ENCODE data around the gene ARHGAP15. TPM values are rescaled to one million over a fixed set of nuclear protein-coding genes. Genes with fewer than 3 reads are reported as not detected.

Gene ARHGAP15
- total and polyA plus RNA-seq, 5 donors from 2014 or later: 242 to 285 (median 260) TPM

- DNase-seq (no peak), ATAC-seq (ENCODE audit: low read depth in 2 of 2) (no peak)
- Histone ChIP-seq H3K4me3 (ENCODE audit: low read depth, low read length) (no peak overlapping the region), H3K36me3 (ENCODE audit: control insufficient read depth, insufficient read depth, low read length) (peaks cover 1% of the 10 kb centered on the region), H3K27ac (ENCODE audit: insufficient read depth, low read length, poor library complexity, severe bottlenecking) (no peak overlapping the region), H3K27me3 (ENCODE audit: control insufficient read depth, insufficient read depth, low read length) (no peaks in the 10 kb centered on the region), H3K4me1 (ENCODE audit: control insufficient read depth, insufficient read depth, low read length, poor library complexity, severe bottlenecking) (no peaks in the 10 kb centered on the region), H3K9me3 (ENCODE audit: control insufficient read depth in 2 of 2, low read length in 2 of 2) (no peaks in the 10 kb centered on the region)
- no peaks in the 10 kb centered on the region for H3K9me3 Mint-ChIP-seq
- peaks cover 16% of the 10 kb centered on the region for H3K36me3 Mint-ChIP-seq
- H3K4me1 Mint-ChIP-seq: peaks cover 14 to 43% (median 33%) of the 10 kb centered on the region in 4 donors
- no peak overlapping the region for H3K27ac Mint-ChIP-seq
- no peak overlapping the region for H3K4me3 Mint-ChIP-seq
- no peaks in the 10 kb centered on the region for H3K27me3 Mint-ChIP-seq
These were observed 352.0 kb downstream of the ARHGAP15 start for GRCh38 chr2:143481237-143481623.

GRCh38 chr2:143481733-143482132 is 352.5 kb downstream of the ARHGAP15 start:
- H3K9me3 Mint-ChIP-seq: no peaks in the 10 kb centered on the region
- no peaks in the 10 kb centered on the region for H3K27me3 Mint-ChIP-seq
- no peaks in the 10 kb centered on the region for H3K27me3 ChIP-seq (ENCODE audit: control insufficient read depth, insufficient read depth, low read length)
- H3K36me3 ChIP-seq (ENCODE audit: control insufficient read depth, insufficient read depth, low read length): peaks cover 1% of the 10 kb centered on the region
- peaks cover 14 to 46% (median 34%) of the 10 kb centered on the region in 4 donors for H3K4me1 Mint-ChIP-seq
- DNase-seq (no peak), ATAC-seq (ENCODE audit: low read depth in 2 of 2) (no peak)
- no peak overlapping the region for H3K27ac ChIP-seq (ENCODE audit: insufficient read depth, low read length, poor library complexity, severe bottlenecking)
- no peaks in the 10 kb centered on the region for H3K4me1 ChIP-seq (ENCODE audit: control insufficient read depth, insufficient read depth, low read length, poor library complexity, severe bottlenecking)
- H3K36me3 Mint-ChIP-seq: peaks cover 21% of the 10 kb centered on the region
- no peaks in the 10 kb centered on the region for H3K9me3 ChIP-seq (ENCODE audit: control insufficient read depth in 2 of 2, low read length in 2 of 2)
- no peak overlapping the region for H3K4me3 ChIP-seq (ENCODE audit: low read depth, low read length)
- peak overlapping the region in 1 of 3 donors; percentile 14 for H3K27ac Mint-ChIP-seq
- H3K4me3 Mint-ChIP-seq: no peak overlapping the region

- Histone ChIP-seq H3K4me3 (ENCODE audit: low read depth, low read length) (no peak overlapping the region), H3K4me1 (ENCODE audit: control insufficient read depth, insufficient read depth, low read length, poor library complexity, severe bottlenecking) (no peaks in the 10 kb centered on the region), H3K9me3 (ENCODE audit: control insufficient read depth in 2 of 2, low read length in 2 of 2) (no peaks in the 10 kb centered on the region), H3K27me3 (ENCODE audit: control insufficient read depth, insufficient read depth, low read length) (no peaks in the 10 kb centered on the region), H3K27ac (ENCODE audit: insufficient read depth, low read length, poor library complexity, severe bottlenecking) (no peak overlapping the region), H3K36me3 (ENCODE audit: control insufficient read depth, insufficient read depth, low read length) (peaks cover 3% of the 10 kb centered on the region)
- ATAC-seq (ENCODE audit: low read depth in 2 of 2) (no peak), DNase-seq (no peak)
- Mint-ChIP-seq H3K4me1 (peaks cover 17 to 51% (median 33%) of the 10 kb centered on the region in 4 donors), H3K36me3 (peaks cover 27% of the 10 kb centered on the region), H3K9me3 (no peaks in the 10 kb centered on the region), H3K4me3 (no peak overlapping the region), H3K27me3 (no peaks in the 10 kb centered on the region), H3K27ac (peak overlapping the region in 2 of 3 donors; percentile 1 to 14)
These were observed 353.1 kb downstream of the ARHGAP15 start for GRCh38 chr2:143482316-143482715.

GRCh38 chr2:143482771-143483170 is 353.6 kb downstream of the ARHGAP15 start:
- H3K4me1 ChIP-seq (ENCODE audit: control insufficient read depth, insufficient read depth, low read length, poor library complexity, severe bottlenecking): no peaks in the 10 kb centered on the region
- peak overlapping the region in 1 of 3 donors; percentile 59 for H3K27ac Mint-ChIP-seq
- H3K4me3 ChIP-seq (ENCODE audit: low read depth, low read length): no peak overlapping the region
- DNase-seq (no peak), ATAC-seq (ENCODE audit: low read depth in 2 of 2) (no peak)
- H3K27me3 ChIP-seq (ENCODE audit: control insufficient read depth, insufficient read depth, low read length): no peaks in the 10 kb centered on the region
- no peaks in the 10 kb centered on the region for H3K27me3 Mint-ChIP-seq
- no peak overlapping the region for H3K4me3 Mint-ChIP-seq
- peaks cover 30% of the 10 kb centered on the region for H3K36me3 Mint-ChIP-seq
- no peak overlapping the region for H3K27ac ChIP-seq (ENCODE audit: insufficient read depth, low read length, poor library complexity, severe bottlenecking)
- no peaks in the 10 kb centered on the region for H3K9me3 ChIP-seq (ENCODE audit: control insufficient read depth in 2 of 2, low read length in 2 of 2)
- H3K4me1 Mint-ChIP-seq: peaks cover 17 to 49% (median 31%) of the 10 kb centered on the region in 4 donors
- H3K36me3 ChIP-seq (ENCODE audit: control insufficient read depth, insufficient read depth, low read length): peaks cover 7% of the 10 kb centered on the region
- no peaks in the 10 kb centered on the region for H3K9me3 Mint-ChIP-seq

- H3K4me1 ChIP-seq (ENCODE audit: control insufficient read depth, insufficient read depth, low read length, poor library complexity, severe bottlenecking): no peaks in the 10 kb centered on the region
- Mint-ChIP-seq H3K4me3 (no peak overlapping the region), H3K9me3 (peaks cover 0 to under 1% (median 0%) of the 10 kb centered on the region in 7 donors), H3K4me1 (peaks cover 12 to 39% (median 29%) of the 10 kb centered on the region in 4 donors), H3K27ac (peak overlapping the region in 2 of 3 donors; percentile 27 to 57), H3K27me3 (no peaks in the 10 kb centered on the region), H3K36me3 (peaks cover 39% of the 10 kb centered on the region)
- peaks cover 28% of the 10 kb centered on the region for H3K36me3 ChIP-seq (ENCODE audit: control insufficient read depth, insufficient read depth, low read length)
- ATAC-seq (ENCODE audit: low read depth in 2 of 2) (no peak), DNase-seq (no peak)
- H3K9me3 ChIP-seq (ENCODE audit: control insufficient read depth in 2 of 2, low read length in 2 of 2): no peaks in the 10 kb centered on the region
- no peak overlapping the region for H3K4me3 ChIP-seq (ENCODE audit: low read depth, low read length)
- H3K27me3 ChIP-seq (ENCODE audit: control insufficient read depth, insufficient read depth, low read length): no peaks in the 10 kb centered on the region
- no peak overlapping the region for H3K27ac ChIP-seq (ENCODE audit: insufficient read depth, low read length, poor library complexity, severe bottlenecking)
These were observed 357.8 kb downstream of the ARHGAP15 start for GRCh38 chr2:143486976-143487375.

- Histone ChIP-seq H3K4me1 (ENCODE audit: control insufficient read depth, insufficient read depth, low read length, poor library complexity, severe bottlenecking) (no peaks in the 10 kb centered on the region), H3K9me3 (ENCODE audit: control insufficient read depth in 2 of 2, low read length in 2 of 2) (no peaks in the 10 kb centered on the region), H3K4me3 (ENCODE audit: low read depth, low read length) (no peak overlapping the region), H3K27ac (ENCODE audit: insufficient read depth, low read length, poor library complexity, severe bottlenecking) (no peak overlapping the region), H3K27me3 (ENCODE audit: control insufficient read depth, insufficient read depth, low read length) (no peaks in the 10 kb centered on the region), H3K36me3 (ENCODE audit: control insufficient read depth, insufficient read depth, low read length) (peaks cover 42% of the 10 kb centered on the region)
- Mint-ChIP-seq H3K27ac (no peak overlapping the region), H3K9me3 (peaks cover 0 to 3% (median 0%) of the 10 kb centered on the region in 7 donors), H3K4me1 (peaks cover 25 to 38% (median 30%) of the 10 kb centered on the region in 4 donors), H3K36me3 (peaks cover 48% of the 10 kb centered on the region), H3K4me3 (no peak overlapping the region), H3K27me3 (no peaks in the 10 kb centered on the region)
- no peak for ATAC-seq (ENCODE audit: low read depth in 2 of 2)
- no peak for DNase-seq
These were observed 359.9 kb downstream of the ARHGAP15 start for GRCh38 chr2:143489145-143489544.

- Mint-ChIP-seq H3K9me3 (peaks cover 0 to 3% (median 0%) of the 10 kb centered on the region in 7 donors), H3K27me3 (no peaks in the 10 kb centered on the region), H3K27ac (no peak overlapping the region), H3K4me1 (peaks cover 28 to 45% (median 31%) of the 10 kb centered on the region in 4 donors), H3K4me3 (no peak overlapping the region), H3K36me3 (peaks cover 52% of the 10 kb centered on the region)
- Histone ChIP-seq H3K27me3 (ENCODE audit: control insufficient read depth, insufficient read depth, low read length) (no peaks in the 10 kb centered on the region), H3K4me1 (ENCODE audit: control insufficient read depth, insufficient read depth, low read length, poor library complexity, severe bottlenecking) (no peaks in the 10 kb centered on the region), H3K4me3 (ENCODE audit: low read depth, low read length) (no peak overlapping the region), H3K9me3 (ENCODE audit: control insufficient read depth in 2 of 2, low read length in 2 of 2) (no peaks in the 10 kb centered on the region), H3K36me3 (ENCODE audit: control insufficient read depth, insufficient read depth, low read length) (peaks cover 41% of the 10 kb centered on the region), H3K27ac (ENCODE audit: insufficient read depth, low read length, poor library complexity, severe bottlenecking) (no peak overlapping the region)
- no peak for ATAC-seq (ENCODE audit: low read depth in 2 of 2)
- no peak for DNase-seq
These were observed 361.9 kb downstream of the ARHGAP15 start for GRCh38 chr2:143491131-143491530.

GRCh38 chr2:143493339-143493738 is 364.1 kb downstream of the ARHGAP15 start:
- H3K4me1 Mint-ChIP-seq: peaks cover 17 to 44% (median 35%) of the 10 kb centered on the region in 4 donors
- Histone ChIP-seq H3K27me3 (ENCODE audit: control insufficient read depth, insufficient read depth, low read length) (no peaks in the 10 kb centered on the region), H3K36me3 (ENCODE audit: control insufficient read depth, insufficient read depth, low read length) (peaks cover 35% of the 10 kb centered on the region), H3K4me3 (ENCODE audit: low read depth, low read length) (no peak overlapping the region), H3K9me3 (ENCODE audit: control insufficient read depth in 2 of 2, low read length in 2 of 2) (no peaks in the 10 kb centered on the region), H3K4me1 (ENCODE audit: control insufficient read depth, insufficient read depth, low read length, poor library complexity, severe bottlenecking) (no peaks in the 10 kb centered on the region), H3K27ac (ENCODE audit: insufficient read depth, low read length, poor library complexity, severe bottlenecking) (no peak overlapping the region)
- peaks cover 0 to 3% (median 0%) of the 10 kb centered on the region in 7 donors for H3K9me3 Mint-ChIP-seq
- H3K27me3 Mint-ChIP-seq: no peaks in the 10 kb centered on the region
- ATAC-seq (ENCODE audit: low read depth in 2 of 2) (no peak), DNase-seq (no peak)
- H3K27ac Mint-ChIP-seq: peak overlapping the region; percentile 27 to 84 (median 43)
- H3K36me3 Mint-ChIP-seq: peaks cover 34% of the 10 kb centered on the region
- H3K4me3 Mint-ChIP-seq: peak overlapping the region in 1 of 4 donors; percentile 42

Measured in CD4-positive, CD25-positive, alpha-beta regulatory T cell (primary cell).